GM12878 (cell line): Measurements from ENCODE around the gene SHFL. TPM values are rescaled to one million over a fixed set of nuclear protein-coding genes. Genes with fewer than 3 reads are reported as not detected.

Experiments used
- ATF2 ChIP-seq: IDR thresholded peaks from 2 replicates; pipeline ENCODE4 v1.6.1; 2012; ENCODE audit warnings: low read length, inconsistent platforms
- BACH1 ChIP-seq: fragments of 450-650 bp; IDR thresholded peaks from 2 replicates; pipeline ENCODE4 v1.6.1; 2017; ENCODE audit warnings: mild to moderate bottlenecking, borderline replicate concordance
- BHLHE40 ChIP-seq, 2 experiments: fragments of 450-650 bp in 1 of 2; IDR thresholded peaks; 2 replicates each; pipeline ENCODE4 v1.6.1; 2011 to 2017; ENCODE audit warnings: low read depth in 2 of 2, borderline replicate concordance in 1 of 2, improper control_type of control experiment in 1 of 2, low read length in 1 of 2, mild to moderate bottlenecking in 1 of 2
- BMI1 ChIP-seq: fragments of 450-650 bp; IDR thresholded peaks from 2 replicates; pipeline ENCODE4 v1.6.1; 2016; ENCODE audit warnings: mild to moderate bottlenecking, moderate library complexity, borderline replicate concordance
- CEBPZ ChIP-seq: fragments of 150-350 bp; IDR thresholded peaks from 2 replicates; pipeline ENCODE4 v1.6.1; 2016; ENCODE audit warnings: low read depth, low read length
- DPF2 ChIP-seq: fragments of 450-650 bp; IDR thresholded peaks from 2 replicates; pipeline ENCODE4 v1.6.1; 2017; ENCODE audit warnings: mild to moderate bottlenecking
- EP300 ChIP-seq, 2 experiments: fragments of 150-350 bp in 1 of 2; IDR thresholded peaks; 2 replicates each; pipeline ENCODE4 v1.6.1; 2011 to 2012; ENCODE audit warnings: low read depth in 2 of 2, low read length in 2 of 2, borderline replicate concordance in 1 of 2, improper control_type of control experiment in 1 of 2, inconsistent platforms in 1 of 2; ENCODE audit not compliant: control insufficient read depth in 1 of 2
- ESRRA ChIP-seq: IDR thresholded peaks from 2 replicates; pipeline ENCODE4 v1.6.1; 2012; ENCODE audit warnings: mild to moderate bottlenecking, low read length, improper control_type of control experiment
- FOS ChIP-seq: IDR thresholded peaks from 3 replicates; pipeline ENCODE4 v1.6.1; 2011; ENCODE audit warnings: borderline replicate concordance; ENCODE audit not compliant: insufficient read length; ENCODE audit errors: extremely low read depth
- GATAD2B ChIP-seq: fragments of 450-650 bp; conservative IDR thresholded peaks from 2 replicates; pipeline ENCODE4 v1.6.1; 2017; ENCODE audit warnings: low read depth, mild to moderate bottlenecking, moderate library complexity
- HSF1 ChIP-seq: fragments of 150-350 bp; IDR thresholded peaks from 2 replicates; pipeline ENCODE4 v1.6.1; 2014; ENCODE audit warnings: mild to moderate bottlenecking, low read depth, low read length
- MXI1 ChIP-seq: fragments of 150-350 bp; IDR thresholded peaks from 2 replicates; pipeline ENCODE4 v1.6.1; 2011; ENCODE audit warnings: low read depth, mild to moderate bottlenecking, inconsistent platforms, low read length, improper control_type of control experiment
- REST ChIP-seq: IDR thresholded peaks from 2 replicates; pipeline ENCODE4 v1.6.1; 2012; ENCODE audit warnings: mild to moderate bottlenecking, low read depth, low read length
- RFX5 ChIP-seq: IDR thresholded peaks from 2 replicates; pipeline ENCODE4 v1.6.1; 2011; ENCODE audit warnings: low read depth, low read length, improper control_type of control experiment
- RUNX3 ChIP-seq: IDR thresholded peaks from 2 replicates; pipeline ENCODE4 v1.6.1; 2012; ENCODE audit warnings: low read length, inconsistent platforms
- SMAD1 ChIP-seq: fragments of 450-650 bp; IDR thresholded peaks from 2 replicates; pipeline ENCODE4 v1.6.1; 2018; ENCODE audit warnings: mild to moderate bottlenecking, low read depth; ENCODE audit not compliant: partially characterized antibody
- SP1 ChIP-seq: IDR thresholded peaks from one replicate; pipeline ENCODE4 v1.6.1; 2011; ENCODE audit warnings: low read depth, low read length
- SRF ChIP-seq, 2 experiments: IDR thresholded peaks; 2 replicates each; pipeline ENCODE4 v1.6.1; 2011; ENCODE audit warnings: low read depth in 2 of 2, low read length in 2 of 2, mild to moderate bottlenecking in 1 of 2, moderate library complexity in 1 of 2
- TBL1XR1 ChIP-seq: IDR thresholded peaks from 2 replicates; pipeline ENCODE4 v1.6.1; 2012; ENCODE audit warnings: low read depth, low read length, improper control_type of control experiment
- ZBED1 ChIP-seq: IDR thresholded peaks from 2 replicates; pipeline ENCODE4 v1.6.1; 2016; ENCODE audit warnings: borderline replicate concordance
- ZNF217 ChIP-seq: fragments of 450-650 bp; IDR thresholded peaks from 2 replicates; pipeline ENCODE4 v1.6.1; 2017; ENCODE audit warnings: antibody characterized with exemption, mild to moderate bottlenecking
- polyA plus RNA-seq, 11 experiments: library from polyadenylated mRNA; depleted of rRNA in 4 of 11; unstranded in 6 of 11; stranded (reverse) in 5 of 11; fragments of >200 nt; fragmentation: Nextera tagmentation in 4 of 11; fragmentation: Illumina TruSeq in 1 of 11; extraction: Ambion mirVana in 4 of 11; extraction: Trizol in 1 of 11; gene quantifications; 1 replicate in 1 of 11; 2 replicates in 10 of 11; pipeline versions ENCODE4 v1.2.1 to v1.2.3, GENCODE V29; 2011 to 2016; ENCODE audit warnings: inconsistent platforms in 2 of 11, missing spikeins in 2 of 11, low read depth in 1 of 11
- total RNA-seq, 4 experiments: library from RNA; depleted of rRNA in 3 of 4; stranded (reverse); fragments of >200 nt in 3 of 4; fragmentation: Illumina TruSeq in 1 of 4; extraction: Trizol in 1 of 4; gene quantifications; 2 replicates each; pipeline versions ENCODE4 v1.2.1 to v1.2.3, GENCODE V29; 2013 to 2021

Gene SHFL
- total and polyA plus RNA-seq, 10 of the 15 experiments (the other 5 are each of a cell fraction or from before 2014, with no cell fraction given), result 8.0 to 83.8 (median 40.7) TPM

- TF ChIP-seq BHLHE40 (IDR thresholded peaks at IDR 0.05; ENCODE audit: borderline replicate concordance in 1 of 2, low read depth in 2 of 2, low read length in 1 of 2), result no peak
- TF ChIP-seq ZBED1, result peak; percentile 8; the same call in 1 of the 2 replicates
- peak; percentile 12; the same call in 1 of the 2 replicates for TF ChIP-seq BACH1
- no peak for TF ChIP-seq MXI1
- no peak for TF ChIP-seq CEBPZ
- no peak for TF ChIP-seq HSF1
- no peak for TF ChIP-seq GATAD2B
- no peak for TF ChIP-seq REST
- TF ChIP-seq DPF2, result no peak
- TF ChIP-seq ATF2, result no peak; the same call in 1 of the 2 replicates
- no peak for TF ChIP-seq TBL1XR1
- no peak for TF ChIP-seq EP300 (IDR thresholded peaks at IDR 0.05; ENCODE audit: borderline replicate concordance in 1 of 2, control insufficient read depth in 1 of 2, low read depth in 2 of 2, low read length in 2 of 2)
- TF ChIP-seq RFX5, result no peak
- 0 out of 4 replicates have a peak, but pooled peaks of 1 of the 2 experiments have one; percentile 16 for TF ChIP-seq SRF (IDR thresholded peaks at IDR 0.05; ENCODE audit: low read depth in 2 of 2, low read length in 2 of 2)
- TF ChIP-seq FOS, result no peak
- no peak for TF ChIP-seq ESRRA
- no peak for TF ChIP-seq ZNF217
- TF ChIP-seq RUNX3, result no peak
- TF ChIP-seq BMI1, result no peak
- TF ChIP-seq SP1, result no peak
- TF ChIP-seq SMAD1, result no peak
These were observed 28.0 kb downstream of the SHFL start (continued) for GRCh38 chr19:10113964-10114650.
